GM19043 (cell line): ENCODE results near the gene ATP2C2.
"Not testable (repeated sequence)": the region's sequence is repeated elsewhere in the genome, so short reads cannot be mapped to it uniquely, and the experiment has no call there.

Experiments used
- ATAC-seq: cut with Tn5 transposase; IDR thresholded peaks from one replicate; pipeline ENCODE4 v1.9.1; 2021; ENCODE audit warnings: low read depth; ENCODE audit not compliant: unreplicated experiment

ATP2C2 gene

GRCh38 chr16:84340325-84341040, 27.9 kb upstream of the ATP2C2 start:
- no peak for ATAC-seq

GRCh38 chr16:84341528-84342295, 26.6 kb upstream of the ATP2C2 start:
- ATAC-seq = no peak

GRCh38 chr16:84343800-84344199, 24.5 kb upstream of the ATP2C2 start:
- not testable (repeated sequence) for ATAC-seq

- no peak for ATAC-seq
Observed at GRCh38 chr16:84344781-84345180, 23.6 kb upstream of the ATP2C2 start.

- no peak for ATAC-seq
Observed at GRCh38 chr16:84347161-84347560, 21.2 kb upstream of the ATP2C2 start.

GRCh38 chr16:84348386-84348888, 19.9 kb upstream of the ATP2C2 start:
- no peak for ATAC-seq

GRCh38 chr16:84349862-84350684, 18.3 kb upstream of the ATP2C2 start:
- no peak for ATAC-seq

GRCh38 chr16:84350685-84351400, 17.5 kb upstream of the ATP2C2 start:
- ATAC-seq = no peak

GRCh38 chr16:84351630-84352029, 16.7 kb upstream of the ATP2C2 start:
- no peak for ATAC-seq

GRCh38 chr16:84354306-84354705, 14.0 kb upstream of the ATP2C2 start:
- no peak for ATAC-seq

GRCh38 chr16:84355149-84355548, 13.2 kb upstream of the ATP2C2 start:
- no peak for ATAC-seq

GRCh38 chr16:84356176-84356575, 12.2 kb upstream of the ATP2C2 start:
- ATAC-seq = no peak

GRCh38 chr16:84356591-84357116, 11.7 kb upstream of the ATP2C2 start:
- no peak for ATAC-seq

GRCh38 chr16:84357191-84357651, 11.1 kb upstream of the ATP2C2 start:
- no peak for ATAC-seq

- no peak for ATAC-seq
Observed at GRCh38 chr16:84358601-84359295, 9.6 kb upstream of the ATP2C2 start.

- no peak for ATAC-seq
Observed at GRCh38 chr16:84359326-84359725, 9.0 kb upstream of the ATP2C2 start.

- ATAC-seq = no peak
Observed at GRCh38 chr16:84360170-84360569, 8.2 kb upstream of the ATP2C2 start.

GRCh38 chr16:84360748-84361147, 7.6 kb upstream of the ATP2C2 start:
- no peak for ATAC-seq

- no peak for ATAC-seq
Observed at GRCh38 chr16:84361546-84361945, 6.8 kb upstream of the ATP2C2 start.
